CD1c-positive myeloid dendritic cell (primary cell): ENCODE data around the gene GAS2.

Experiments
- DNase-seq: peaks from one replicate; pipeline ENCODE4 v3.0.0-alpha.2; 2016; ENCODE audit errors: extremely low spot score

Gene GAS2

GRCh38 chr11:22787551-22788162 lies 121.2 kb downstream of the GAS2 start:
- DNase-seq = peak; percentile 55

- DNase-seq = no peak
Measured at GRCh38 chr11:22792497-22792896, 126.1 kb downstream of the GAS2 start.

- DNase-seq = no peak
Measured at GRCh38 chr11:22795914-22796313, 129.5 kb downstream of the GAS2 start.

DNA sequence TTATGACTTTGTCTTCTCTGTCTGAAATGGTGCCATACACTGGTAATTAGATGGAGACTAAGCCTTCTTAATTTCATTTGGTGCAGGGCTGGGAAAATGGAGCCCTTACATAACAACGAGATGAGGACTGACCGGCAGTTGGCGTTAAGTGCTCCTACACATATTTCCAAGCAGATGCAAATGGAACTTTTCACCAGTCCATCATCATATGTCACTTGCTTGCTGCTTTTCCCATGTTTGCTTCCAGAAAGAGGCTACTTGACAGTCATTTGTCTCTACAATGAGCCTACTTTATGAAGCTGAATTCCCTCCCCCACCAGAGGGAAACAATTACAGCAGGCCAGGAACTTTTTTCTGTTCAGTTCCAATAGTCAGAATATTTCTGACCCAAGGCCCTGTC lies 130.6 kb downstream of the GAS2 start:
- DNase-seq = no peak

- DNase-seq = no peak
Measured at GRCh38 chr11:22798901-22799300, 132.5 kb downstream of the GAS2 start.

DNA sequence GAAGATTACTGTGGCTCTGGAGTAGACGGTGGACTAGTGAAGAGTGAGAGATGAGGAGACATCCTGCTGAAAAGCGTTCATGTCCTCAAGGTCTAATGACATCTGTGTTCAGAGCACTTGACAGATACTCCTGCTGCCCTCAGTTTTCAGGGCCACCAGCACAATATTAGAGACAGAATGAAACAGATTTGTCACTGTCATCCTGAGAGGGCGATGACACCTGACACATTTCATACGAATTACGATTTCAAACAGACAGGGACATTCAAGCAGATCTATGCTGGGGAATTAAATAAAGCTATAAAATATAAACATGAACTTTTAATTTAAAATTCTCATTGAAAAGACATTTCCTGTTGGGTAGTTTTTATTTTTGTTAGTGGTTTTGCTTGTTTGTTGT lies 134.1 kb downstream of the GAS2 start:
- no peak for DNase-seq

- no peak for DNase-seq
Measured at GRCh38 chr11:22802861-22803260, 136.4 kb downstream of the GAS2 start.

DNA sequence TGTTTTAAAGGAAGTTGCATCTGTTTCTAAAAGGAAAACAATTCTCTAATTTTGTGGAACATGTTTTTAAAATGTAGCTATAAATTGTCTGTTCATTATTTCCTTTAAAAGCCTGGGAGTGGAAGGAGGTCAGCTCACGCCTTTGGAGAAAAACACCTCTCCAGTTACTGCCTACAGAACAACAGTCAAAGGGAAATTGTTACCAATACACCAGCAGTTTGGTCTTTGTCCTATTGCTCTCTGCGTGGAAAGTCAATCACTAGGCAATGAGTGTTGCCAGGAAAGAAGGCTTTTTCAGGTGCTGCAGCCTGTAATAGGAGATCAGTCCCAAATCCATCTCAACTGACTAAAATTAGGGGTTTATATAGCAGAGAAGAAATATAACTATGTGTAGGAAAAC lies 141.0 kb downstream of the GAS2 start:
- no peak for DNase-seq

- peak; percentile 20 for DNase-seq
Measured at GRCh38 chr11:22807855-22808570, 141.6 kb downstream of the GAS2 start.

DNA sequence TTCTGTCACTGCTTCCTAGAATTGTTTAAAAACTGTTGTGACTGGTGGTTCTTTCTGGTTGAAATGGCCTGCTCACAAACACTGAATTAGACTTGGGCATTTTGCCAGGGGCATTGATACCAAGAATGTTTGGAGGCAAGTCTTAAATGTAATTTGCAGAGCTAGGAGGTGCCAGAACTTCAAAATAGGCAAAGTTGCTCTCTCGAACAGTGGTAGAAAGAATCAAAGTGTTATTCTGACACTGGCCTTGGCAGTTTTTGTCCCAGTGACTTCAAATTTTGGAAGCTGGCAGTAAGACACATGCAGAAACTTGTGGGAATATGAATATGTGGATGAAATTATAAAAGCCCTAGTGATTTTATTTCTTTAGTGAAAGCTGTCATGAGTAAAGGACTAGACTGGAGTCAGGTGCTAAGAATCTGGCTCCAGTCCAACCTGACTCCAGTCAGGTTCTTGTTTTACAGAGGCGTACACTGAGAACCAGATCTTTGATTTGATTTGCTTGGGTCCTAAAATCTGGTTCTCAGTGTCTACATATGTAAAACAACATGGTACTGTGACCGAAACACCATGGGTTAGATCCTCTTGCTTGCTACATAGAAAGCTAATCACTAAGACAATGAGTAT lies 142.3 kb downstream of the GAS2 start:
- no peak for DNase-seq

- no peak for DNase-seq
Measured at GRCh38 chr11:22809893-22810292, 143.5 kb downstream of the GAS2 start.

- DNase-seq = no peak
Measured at GRCh38 chr11:22822203-22822602, 155.8 kb downstream of the GAS2 start.

- DNase-seq = no peak
Measured at GRCh38 chr11:22828373-22828772, 162.0 kb downstream of the GAS2 start.

DNA sequence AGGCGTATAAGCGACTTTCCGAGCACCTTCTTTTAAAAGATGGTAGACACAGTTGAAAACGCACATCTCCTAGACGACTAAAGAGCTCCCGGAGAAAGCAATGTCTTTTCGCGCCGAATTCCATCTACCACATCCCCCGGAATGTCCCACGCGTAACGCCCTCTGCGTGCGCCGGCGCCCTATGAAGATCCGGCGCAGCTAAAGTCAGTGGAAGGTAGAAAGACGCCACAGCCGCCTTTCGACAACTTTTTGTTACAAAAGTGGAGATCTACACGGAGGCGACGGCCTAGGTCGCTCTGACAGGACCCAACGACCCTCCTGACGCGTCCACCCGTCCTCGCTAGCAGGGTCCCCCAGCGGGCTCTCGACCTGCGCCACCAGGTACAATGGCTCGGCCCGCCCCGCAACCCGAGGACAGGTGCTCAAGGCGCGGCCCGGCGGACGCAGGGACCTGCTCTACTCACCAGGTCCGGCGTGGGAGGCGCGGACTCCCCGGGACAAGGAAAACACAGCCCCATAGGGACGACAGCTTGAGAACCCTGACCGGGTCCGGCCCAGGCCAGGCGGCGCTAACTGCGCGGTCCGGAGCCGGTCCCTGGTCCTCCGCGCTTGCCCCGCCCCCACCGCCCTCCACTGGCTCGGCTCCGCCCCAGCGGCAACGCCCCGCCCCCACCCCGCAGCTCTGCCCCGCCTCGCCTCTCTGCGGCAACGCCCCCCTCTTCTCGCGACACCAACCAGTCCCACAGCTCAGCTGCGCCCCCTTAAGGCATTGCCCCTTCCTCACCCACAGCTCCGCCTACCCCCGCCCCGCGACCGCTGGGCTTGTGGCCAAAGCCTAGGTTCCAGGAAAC lies 163.0 kb downstream of the GAS2 start, which contains the start of gene SVIP:
TSS of gene SVIP (minus strand) at position 571 of the 851 bp plus-strand sequence. CDS start at position 518, 53 bp downstream.
- peak; percentile 91 for DNase-seq

- no peak for DNase-seq
Measured at GRCh38 chr11:22830082-22830414, 163.6 kb downstream of the GAS2 start.

DNA sequence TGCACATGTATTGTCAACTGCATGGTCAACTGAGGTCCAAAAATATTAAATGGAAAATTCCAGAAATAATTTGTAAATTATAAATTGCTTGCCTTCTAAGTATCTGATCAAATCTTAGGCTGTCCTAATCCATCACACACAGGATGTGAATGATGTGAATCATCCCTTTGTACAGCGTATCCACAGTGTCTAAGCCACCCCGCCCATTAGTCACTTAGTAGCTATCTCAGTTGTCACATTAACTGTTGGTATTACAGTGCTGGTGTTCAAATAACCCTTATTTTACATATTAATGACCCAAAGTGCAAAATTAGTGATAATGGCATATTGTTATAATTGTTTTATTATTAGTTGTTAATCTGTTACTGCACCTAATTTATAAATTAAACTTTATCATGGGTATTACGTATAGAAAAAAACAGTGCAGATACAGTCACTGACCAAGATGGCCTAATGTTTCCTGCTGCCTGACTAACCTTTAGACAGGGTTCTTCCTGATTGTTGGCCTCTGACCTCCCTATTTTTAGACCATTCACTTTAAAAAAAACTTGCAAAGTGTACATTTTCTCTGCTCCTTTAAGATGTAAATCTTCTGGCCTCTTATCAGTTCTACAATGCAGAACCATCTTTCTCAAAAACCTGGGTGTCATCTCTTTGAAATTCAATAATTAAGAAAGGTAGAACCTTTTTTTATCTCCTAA lies 166.1 kb downstream of the GAS2 start:
- DNase-seq = no peak

- DNase-seq = no peak
Measured at GRCh38 chr11:22846726-22847125, 180.3 kb downstream of the GAS2 start.

- no peak for DNase-seq
Measured at GRCh38 chr11:22851477-22851876, 185.1 kb downstream of the GAS2 start.

- no peak for DNase-seq
Measured at GRCh38 chr11:22859756-22860155, 193.3 kb downstream of the GAS2 start.

- no peak for DNase-seq
Measured at GRCh38 chr11:22860241-22860640, 193.8 kb downstream of the GAS2 start, which contains the start of gene CCDC179. Gene CCDC179 (minus strand): TSS chr11:22860474. CDS start chr11:22860421, 53 bp downstream.
